ENCODE data around the gene PPP2R5C.

Gene PPP2R5C

GRCh38 chr14:101895256-101895655 lies 133.7 kb downstream of the PPP2R5C start:
- DNase-seq, result no peak

GRCh38 chr14:101897326-101897725 lies 135.8 kb downstream of the PPP2R5C start:
- DNase-seq, result no peak

GRCh38 chr14:101898416-101898815 lies 136.9 kb downstream of the PPP2R5C start:
- no peak for DNase-seq

- DNase-seq, result no peak
Observed at GRCh38 chr14:101899263-101899662, 137.8 kb downstream of the PPP2R5C start.

- no peak for DNase-seq
Observed at GRCh38 chr14:101900253-101900652, 138.7 kb downstream of the PPP2R5C start.

- no peak for DNase-seq
Observed at GRCh38 chr14:101903111-101903561, 141.6 kb downstream of the PPP2R5C start.

- no peak for DNase-seq
Observed at GRCh38 chr14:101905614-101906013, 144.1 kb downstream of the PPP2R5C start.

- DNase-seq, result no peak
Observed at GRCh38 chr14:101906645-101907044, 145.1 kb downstream of the PPP2R5C start.

GRCh38 chr14:101907619-101908018 lies 146.1 kb downstream of the PPP2R5C start:
- no peak for DNase-seq

GRCh38 chr14:101908795-101909194 lies 147.3 kb downstream of the PPP2R5C start:
- DNase-seq, result no peak

- DNase-seq, result no peak
Observed at GRCh38 chr14:101909371-101910096, 148.0 kb downstream of the PPP2R5C start.

GRCh38 chr14:101912841-101913240 lies 151.3 kb downstream of the PPP2R5C start:
- no peak for DNase-seq

- DNase-seq, result no peak
Observed at GRCh38 chr14:101914083-101914482, 152.6 kb downstream of the PPP2R5C start.

- DNase-seq, result no peak
Observed at GRCh38 chr14:101915871-101916815, 154.6 kb downstream of the PPP2R5C start.

GRCh38 chr14:101916816-101917412 lies 155.4 kb downstream of the PPP2R5C start:
- no peak for DNase-seq

- no peak for DNase-seq
Observed at GRCh38 chr14:101917413-101918017, 156.0 kb downstream of the PPP2R5C start.

GRCh38 chr14:101918065-101918989 lies 156.8 kb downstream of the PPP2R5C start:
- DNase-seq, result no peak

- no peak for DNase-seq
Observed at GRCh38 chr14:101920271-101920670, 158.8 kb downstream of the PPP2R5C start.

GRCh38 chr14:101922866-101923265 lies 161.4 kb downstream of the PPP2R5C start:
- DNase-seq, result no peak

- DNase-seq, result no peak
Observed at GRCh38 chr14:101925152-101925551, 163.6 kb downstream of the PPP2R5C start.

GRCh38 chr14:101926085-101926484 lies 164.6 kb downstream of the PPP2R5C start:
- DNase-seq, result no peak

GRCh38 chr14:101926620-101927019 lies 165.1 kb downstream of the PPP2R5C start:
- no peak for DNase-seq
